ENCODE data around the gene SKI. TPM values are rescaled to one million over a fixed set of nuclear protein-coding genes. Genes with fewer than 3 reads are reported as not detected.
A peak's percentile ranks its signal among the peaks of the same experiment; 100 is the strongest.

The SKI gene
- total RNA-seq: 10 to 100 TPM; 23.7 to 84.8 (median 31.4) TPM
- long read RNA-seq: 0 reads

DNA sequence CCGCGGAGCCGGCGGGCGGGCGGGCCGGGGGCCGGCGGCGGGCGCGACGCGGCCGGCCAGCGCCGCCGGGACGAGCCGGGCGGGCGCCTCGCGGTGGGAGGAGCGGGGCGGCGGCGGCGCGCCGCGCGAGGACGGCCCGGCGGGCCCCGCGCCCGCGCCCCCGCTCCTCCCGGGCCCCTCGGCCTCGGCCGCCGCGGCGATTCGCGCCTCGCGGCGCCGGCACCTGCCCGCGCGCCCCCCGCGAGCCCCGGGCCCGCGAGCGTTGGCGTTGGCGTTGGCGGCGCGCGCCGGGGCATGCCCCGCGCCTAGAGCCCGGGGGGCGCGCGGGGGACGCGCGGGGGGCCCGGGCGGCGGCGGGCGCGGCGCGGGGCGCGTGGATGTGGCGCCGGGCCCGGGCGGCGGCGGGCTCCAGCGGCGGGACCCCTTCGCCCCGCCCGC, at the start of gene SKI:
Gene SKI (plus strand): TSS at position 163 of the 438 bp plus-strand sequence. CDS start 448 bp downstream, outside the sequence.
- no CpG with 5 or more reads among the region's 100 CpGs for WGBS (ENCODE audit: insufficient coverage, low coverage, low lambda C conversion rate, missing lambda C conversion rate)
- DNase-seq: no peak
- no peak for TF ChIP-seq POLR2A (IDR thresholded peaks at IDR 0.05)
- TF ChIP-seq, protein P1, sequence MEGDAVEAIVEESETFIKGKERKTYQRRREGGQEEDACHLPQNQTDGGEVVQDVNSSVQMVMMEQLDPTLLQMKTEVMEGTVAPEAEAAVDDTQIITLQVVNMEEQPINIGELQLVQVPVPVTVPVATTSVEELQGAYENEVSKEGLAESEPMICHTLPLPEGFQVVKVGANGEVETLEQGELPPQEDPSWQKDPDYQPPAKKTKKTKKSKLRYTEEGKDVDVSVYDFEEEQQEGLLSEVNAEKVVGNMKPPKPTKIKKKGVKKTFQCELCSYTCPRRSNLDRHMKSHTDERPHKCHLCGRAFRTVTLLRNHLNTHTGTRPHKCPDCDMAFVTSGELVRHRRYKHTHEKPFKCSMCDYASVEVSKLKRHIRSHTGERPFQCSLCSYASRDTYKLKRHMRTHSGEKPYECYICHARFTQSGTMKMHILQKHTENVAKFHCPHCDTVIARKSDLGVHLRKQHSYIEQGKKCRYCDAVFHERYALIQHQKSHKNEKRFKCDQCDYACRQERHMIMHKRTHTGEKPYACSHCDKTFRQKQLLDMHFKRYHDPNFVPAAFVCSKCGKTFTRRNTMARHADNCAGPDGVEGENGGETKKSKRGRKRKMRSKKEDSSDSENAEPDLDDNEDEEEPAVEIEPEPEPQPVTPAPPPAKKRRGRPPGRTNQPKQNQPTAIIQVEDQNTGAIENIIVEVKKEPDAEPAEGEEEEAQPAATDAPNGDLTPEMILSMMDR (IDR thresholded peaks at IDR 0.05): no peak

DNA sequence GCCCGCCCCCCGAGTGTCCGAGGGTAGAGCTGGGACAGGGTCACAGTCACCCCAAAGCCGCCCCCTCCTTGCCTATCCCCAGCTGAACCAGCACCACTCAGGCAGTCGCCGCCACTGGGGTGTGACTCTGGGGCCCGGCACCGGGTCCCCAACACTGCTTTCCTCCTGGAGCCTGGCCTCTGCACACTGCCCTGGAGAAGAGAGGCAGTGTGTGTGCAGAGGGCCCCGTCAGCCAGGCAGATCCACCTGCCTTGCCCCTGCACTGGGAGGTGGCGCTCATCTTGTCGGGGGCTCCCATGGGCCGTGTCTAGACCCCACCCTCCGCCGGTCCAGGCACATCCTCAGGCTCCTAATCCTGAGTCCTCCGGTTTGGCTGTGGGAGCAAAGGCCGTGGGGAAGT, 49.2 kb upstream of the SKI start:
- WGBS (ENCODE audit: insufficient coverage, low coverage, low lambda C conversion rate, missing lambda C conversion rate): 80% methylated on average over 1 of the region's 16 CpGs
- H3K4me3 ChIP-seq: no peak overlapping the region
- intact Hi-C loops (cut with DNase I): no loop called here
- no peaks in the 10 kb centered on the region for H3K9me3 ChIP-seq
- H3K4me1 ChIP-seq: no peaks in the 10 kb centered on the region
- H3K27me3 ChIP-seq: no peaks in the 10 kb centered on the region
- DNase-seq (no peak), ATAC-seq (no peak)
- no peak overlapping the region for H3K27ac ChIP-seq
- H3K36me3 ChIP-seq: no peaks in the 10 kb centered on the region
- TF ChIP-seq POLR2A (IDR thresholded peaks at IDR 0.05): no peak
- TF ChIP-seq, protein P1 (IDR thresholded peaks at IDR 0.05): no peak

More for the DNA sequence above, at the start of gene SKI:
- H3K4me1 ChIP-seq: peaks cover 0 to 32% (median 15%) of the 10 kb centered on the region in 4 donors
- no peaks in the 10 kb centered on the region for H3K36me3 ChIP-seq
- ATAC-seq: no peak
- intact Hi-C loops (cut with DNase I): no loop called here
- peak within 1 kb of the TSS; percentile 97 for H3K27ac ChIP-seq
- H3K27me3 ChIP-seq: no peaks in the 10 kb centered on the region
- peak within 1 kb of the TSS; percentile 73 to 80 (median 78) for H3K4me3 ChIP-seq
- H3K9me3 ChIP-seq: no peaks in the 10 kb centered on the region

DNA sequence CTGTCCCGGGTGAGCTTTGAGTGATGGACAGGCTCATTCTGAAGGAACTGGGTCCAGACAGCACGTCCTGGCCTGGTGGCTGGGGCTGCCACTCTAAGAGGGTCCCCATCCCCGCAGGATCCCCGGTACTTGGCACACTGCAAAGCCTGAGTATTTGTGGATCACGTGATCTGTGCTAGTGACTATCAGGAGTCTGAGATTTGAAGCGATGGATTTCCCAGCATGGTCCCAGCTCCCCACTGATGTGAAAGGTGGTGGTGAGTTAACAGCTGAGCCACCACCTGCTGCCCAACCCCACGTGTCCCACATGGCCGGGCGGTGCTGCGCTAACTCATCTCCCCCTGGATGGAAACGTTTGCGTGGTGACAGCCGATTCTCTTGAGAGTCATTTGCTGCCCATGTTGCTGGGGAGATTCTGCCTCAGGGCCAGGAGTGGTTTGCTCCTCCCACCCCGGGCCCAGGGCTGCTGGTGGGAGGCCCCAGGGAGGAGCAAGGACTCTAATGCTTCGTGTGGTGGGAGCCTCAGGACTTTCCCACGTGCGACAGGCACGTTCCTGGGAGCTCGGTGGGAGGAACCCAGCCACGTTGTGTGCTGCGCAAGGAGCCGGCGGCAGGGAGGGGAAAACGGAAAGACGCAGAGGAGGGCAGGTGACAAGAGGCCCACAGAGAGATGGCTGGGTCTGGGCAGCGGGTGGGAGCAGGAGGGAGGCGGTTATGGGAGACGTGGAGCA, 48.7 kb upstream of the SKI start:
- intact Hi-C loops (cut with DNase I): no loop called here
- no peaks in the 10 kb centered on the region for H3K27me3 ChIP-seq
- ATAC-seq (no peak), DNase-seq (no peak)
- no peaks in the 10 kb centered on the region for H3K4me1 ChIP-seq
- TF ChIP-seq, protein P1 (IDR thresholded peaks at IDR 0.05): no peak
- no peak for TF ChIP-seq POLR2A (IDR thresholded peaks at IDR 0.05)
- WGBS (ENCODE audit: insufficient coverage, low coverage, low lambda C conversion rate, missing lambda C conversion rate): 85% methylated on average over 6 of the region's 28 CpGs
- H3K36me3 ChIP-seq: no peaks in the 10 kb centered on the region
- no peaks in the 10 kb centered on the region for H3K9me3 ChIP-seq
- H3K27ac ChIP-seq: no peak overlapping the region
- no peak overlapping the region for H3K4me3 ChIP-seq

DNA sequence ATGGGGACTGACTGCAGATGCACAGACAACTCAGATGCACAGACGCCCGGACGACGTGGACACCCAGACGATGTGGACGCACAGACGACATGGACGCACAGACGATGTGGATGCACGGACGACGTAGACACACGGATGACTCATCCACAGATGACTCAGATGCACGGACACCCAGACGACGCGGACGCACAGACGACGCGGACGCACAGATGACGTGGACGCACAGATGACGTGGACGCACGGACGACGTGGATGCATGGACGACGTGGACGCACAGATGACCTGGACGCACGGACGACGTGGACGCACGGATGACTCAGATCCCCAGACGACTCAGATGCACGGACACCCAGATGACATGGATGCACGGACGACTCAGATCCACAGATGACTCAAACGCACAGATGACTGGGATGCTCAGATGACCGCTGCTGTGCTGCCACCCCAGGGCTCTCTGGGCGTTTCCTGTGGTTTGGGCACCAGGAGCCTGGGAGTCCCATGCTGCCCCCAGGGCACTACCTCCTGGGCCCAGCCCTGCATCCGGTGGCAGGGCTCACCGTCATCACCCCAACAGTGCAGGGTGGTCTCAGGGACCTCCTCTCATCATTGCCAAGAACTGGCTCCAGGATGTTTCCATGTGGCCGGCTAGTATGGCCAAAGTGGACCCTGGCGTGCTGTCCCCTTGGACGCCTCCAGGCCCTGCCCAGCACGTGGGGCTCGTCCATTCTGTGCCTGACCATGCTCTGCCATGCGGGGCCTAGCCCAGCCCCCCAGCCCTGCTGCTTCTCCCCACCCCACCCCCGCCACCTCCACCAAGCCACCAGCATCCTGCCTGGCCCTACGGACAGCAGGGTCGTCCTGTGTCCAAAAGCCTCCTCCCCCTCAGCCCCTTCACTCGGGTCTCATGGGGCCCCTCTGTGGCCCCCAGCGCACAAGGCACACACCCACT, 47.5 kb upstream of the SKI start:
- ATAC-seq (no peak), DNase-seq (no peak)
- no peak for TF ChIP-seq POLR2A (IDR thresholded peaks at IDR 0.05)
- TF ChIP-seq, protein P1 (IDR thresholded peaks at IDR 0.05): no peak
- Histone ChIP-seq H3K27ac (no peak overlapping the region), H3K27me3 (no peaks in the 10 kb centered on the region), H3K9me3 (no peaks in the 10 kb centered on the region), H3K4me3 (no peak overlapping the region), H3K4me1 (no peaks in the 10 kb centered on the region), H3K36me3 (no peaks in the 10 kb centered on the region)
- intact Hi-C loops (cut with DNase I): no loop called here
- 89% methylated on average over 21 of the region's 58 CpGs for WGBS (ENCODE audit: insufficient coverage, low coverage, low lambda C conversion rate, missing lambda C conversion rate)
